HG02870 (cell line): Measurements from ENCODE around the gene SLC35F6.
"Not testable (repeated sequence)": the region's sequence is repeated elsewhere in the genome, so short reads cannot be mapped to it uniquely, and the experiment has no call there.

Experiments
- ATAC-seq: cut with Tn5 transposase; IDR thresholded peaks from one replicate; pipeline ENCODE4 v1.9.1; 2021; ENCODE audit warnings: mild to moderate bottlenecking, moderate library complexity; ENCODE audit not compliant: unreplicated experiment

SLC35F6 gene

GRCh38 chr2:26754972-26755670 is 9.0 kb upstream of the SLC35F6 start:
- no peak for ATAC-seq

GRCh38 chr2:26756337-26756736 is 7.7 kb upstream of the SLC35F6 start:
- no peak for ATAC-seq

- no peak for ATAC-seq
Observed at GRCh38 chr2:26757873-26758789, 6.0 kb upstream of the SLC35F6 start.

GRCh38 chr2:26758790-26759321 is 5.2 kb upstream of the SLC35F6 start:
- ATAC-seq, result no peak

- no peak for ATAC-seq
Observed at GRCh38 chr2:26759845-26760244, 4.2 kb upstream of the SLC35F6 start.

GRCh38 chr2:26760991-26761390 is 3.1 kb upstream of the SLC35F6 start:
- ATAC-seq, result not testable (repeated sequence)

- no peak for ATAC-seq
Observed at GRCh38 chr2:26763019-26763418, 1.1 kb upstream of the SLC35F6 start.

GRCh38 chr2:26764906-26765305 is 822 bp downstream of the SLC35F6 start:
- ATAC-seq, result no peak

GRCh38 chr2:26765475-26766200 is 1.6 kb downstream of the SLC35F6 start:
- ATAC-seq, result no peak

- no peak for ATAC-seq
Observed at GRCh38 chr2:26767129-26767528, 3.0 kb downstream of the SLC35F6 start.

- ATAC-seq, result no peak
Observed at GRCh38 chr2:26767894-26768487, 3.9 kb downstream of the SLC35F6 start.

GRCh38 chr2:26768759-26769088 is 4.6 kb downstream of the SLC35F6 start:
- ATAC-seq, result no peak

- no peak for ATAC-seq
Observed at GRCh38 chr2:26769089-26769761, 5.1 kb downstream of the SLC35F6 start.

GRCh38 chr2:26770986-26771586 is 7.0 kb downstream of the SLC35F6 start:
- no peak for ATAC-seq

- ATAC-seq, result no peak
Observed at GRCh38 chr2:26772064-26773001, 8.2 kb downstream of the SLC35F6 start.

- ATAC-seq, result no peak
Observed at GRCh38 chr2:26776195-26776800, 12.2 kb downstream of the SLC35F6 start.

GRCh38 chr2:26778098-26778497 is 14.0 kb downstream of the SLC35F6 start:
- no peak for ATAC-seq

- ATAC-seq, result no peak
Observed at GRCh38 chr2:26778507-26778906, 14.4 kb downstream of the SLC35F6 start.
